Neural cell (in vitro differentiated cells): ENCODE measurements around the gene KIAA0513. TPM values are rescaled to one million over a fixed set of nuclear protein-coding genes. Genes with fewer than 3 reads are reported as not detected.

ENCODE experiments used
- H2AFZ ChIP-seq: fragments of 200-600, 300-800 bp; sonication (generic), shearing (Covaris generic); 2 replicates; pipeline ENCODE4 v1.6.0; 2014; ENCODE audit warnings: low read depth, mild to moderate bottlenecking, antibody characterized with exemption, low read length, moderate library complexity
- H3F3A ChIP-seq: fragments of 200-600 bp; shearing (Covaris generic); 2 replicates; pipeline ENCODE4 v1.6.1; 2016; ENCODE audit warnings: mild to moderate bottlenecking, moderate library complexity, mixed read lengths, antibody characterized with exemption, low read length; ENCODE audit not compliant: insufficient read depth, poor library complexity, severe bottlenecking
- H3K27ac ChIP-seq: fragments of 200-600, 300-800 bp; sonication (generic), shearing (Covaris generic); 2 replicates; pipeline ENCODE4 v1.5.1; 2014; ENCODE audit warnings: mild to moderate bottlenecking, low read length, moderate library complexity
- H3K27me3 ChIP-seq: fragments of 300-800, 200-600 bp; sonication (generic), shearing (Covaris generic); 2 replicates; pipeline ENCODE4 v1.6.0; 2014; ENCODE audit warnings: mild to moderate bottlenecking, low read depth, low read length, moderate library complexity; ENCODE audit not compliant: insufficient read depth
- H3K36me3 ChIP-seq: fragments of 300-800, 200-600 bp; sonication (generic), shearing (Covaris generic); 2 replicates; pipeline ENCODE4 v1.5.1; 2014; ENCODE audit warnings: mild to moderate bottlenecking, antibody characterized with exemption, low read length, moderate library complexity; ENCODE audit not compliant: insufficient read depth
- H3K4me2 ChIP-seq: fragments of 300-800, 200-600 bp; sonication (generic), shearing (Covaris generic); 2 replicates; pipeline ENCODE4 v1.6.0; 2014; ENCODE audit warnings: mild to moderate bottlenecking, low read length
- H3K4me3 ChIP-seq: fragments of 300-800, 200-600 bp; sonication (generic), shearing (Covaris generic); 2 replicates; pipeline ENCODE4 v1.5.1; 2014; ENCODE audit warnings: mild to moderate bottlenecking, low read length, moderate library complexity
- H3K79me2 ChIP-seq: fragments of 200-600 bp; shearing (Covaris generic); replicated peaks from 2 replicates; pipeline ENCODE4 v1.6.0; 2014; ENCODE audit warnings: mild to moderate bottlenecking, low read length, moderate library complexity; ENCODE audit not compliant: insufficient read depth
- H3K9ac ChIP-seq: fragments of 300-800, 200-600 bp; sonication (generic), shearing (Covaris generic); 2 replicates; pipeline ENCODE4 v1.6.1; 2016; ENCODE audit warnings: mild to moderate bottlenecking, low read length, mixed read lengths
- H3K9me2 ChIP-seq: fragments of 200-600 bp; shearing (Covaris generic); 2 replicates; pipeline ENCODE4 v1.6.1; 2016; ENCODE audit warnings: mild to moderate bottlenecking, low read length, mixed read lengths; ENCODE audit not compliant: insufficient read depth
- H3K9me3 ChIP-seq: fragments of 200-600, 300-800 bp; sonication (generic), shearing (Covaris generic); 2 replicates; pipeline ENCODE4 v1.6.1; 2016; ENCODE audit warnings: mild to moderate bottlenecking, mixed run types, low read length, moderate library complexity, mixed read lengths
- H4K20me1 ChIP-seq: fragments of 200-600 bp; shearing (Covaris generic); 2 replicates; pipeline ENCODE4 v1.6.1; 2016; ENCODE audit warnings: mild to moderate bottlenecking, mixed run types; ENCODE audit not compliant: insufficient read depth
- EZH2 ChIP-seq: fragments of 200-600, 300-800 bp; shearing (Covaris generic), sonication (generic); IDR thresholded peaks from 2 replicates; pipeline ENCODE4 v1.6.1; 2014; ENCODE audit warnings: antibody characterized with exemption, low read length, borderline replicate concordance, mild to moderate bottlenecking; ENCODE audit not compliant: insufficient read depth, poor library complexity, severe bottlenecking
- MXI1 ChIP-seq: fragments of 450-650 bp; conservative IDR thresholded peaks from 2 replicates; pipeline ENCODE4 v1.6.1; 2014; ENCODE audit warnings: antibody characterized with exemption, mild to moderate bottlenecking; ENCODE audit not compliant: poor library complexity, severe bottlenecking
- POLR2AphosphoS5 ChIP-seq: IDR thresholded peaks from 2 replicates; pipeline ENCODE4 v1.6.1; 2012
- RAD21 ChIP-seq: fragments of 450-650 bp; conservative IDR thresholded peaks from 2 replicates; pipeline ENCODE4 v1.6.1; 2014; ENCODE audit warnings: antibody characterized with exemption, mild to moderate bottlenecking, moderate library complexity
- TAF1 ChIP-seq: IDR thresholded peaks from 2 replicates; pipeline ENCODE4 v1.6.1; 2012; ENCODE audit warnings: low read depth
- polyA plus RNA-seq: library from polyadenylated mRNA; depleted of rRNA; stranded (reverse); fragments of >200 nt; gene quantifications from 2 replicates; pipeline ENCODE4 v1.2.3, GENCODE V29; 2014
- TF ChIP-seq, protein P1 (sequence below): IDR thresholded peaks from 2 replicates; pipeline ENCODE4 v1.6.1; 2012; ENCODE audit warnings: borderline replicate concordance

Gene KIAA0513
- polyA plus RNA-seq, 1 donor from 2014 or later = 18.9 TPM

DNA sequence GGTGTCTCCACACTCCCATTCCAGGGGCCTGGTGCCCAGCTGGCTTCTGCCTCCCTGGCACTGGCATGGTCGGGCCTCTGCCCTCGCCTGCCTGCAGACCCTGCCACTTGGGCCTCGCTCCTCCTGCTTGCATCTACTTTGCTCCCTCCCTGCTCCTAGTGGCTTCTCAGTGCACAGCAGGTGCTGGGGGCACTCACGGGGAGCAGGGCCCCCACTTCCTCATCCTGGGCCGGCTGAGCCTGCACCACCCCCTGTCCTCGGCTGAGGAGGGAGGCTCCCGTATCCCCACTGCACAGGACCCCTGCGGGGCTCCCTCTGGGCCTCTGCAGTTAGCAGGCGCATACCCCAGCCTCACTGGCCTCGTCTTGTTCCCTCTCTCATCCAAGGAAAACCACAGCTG, 49.4 kb downstream of the KIAA0513 start:
- Histone ChIP-seq H3K9ac (no peak overlapping the region), H3K36me3 (peaks cover 4% of the 10 kb centered on the region), H3F3A (no peaks in the 10 kb centered on the region), H3K9me3 (no peaks in the 10 kb centered on the region), H3K4me2 (no peak overlapping the region), H2AFZ (no peak overlapping the region), H4K20me1 (no peaks in the 10 kb centered on the region), H3K27ac (no peak overlapping the region), H3K4me3 (no peak overlapping the region), H3K79me2 (no peaks in the 10 kb centered on the region), H3K9me2 (no peaks in the 10 kb centered on the region), H3K27me3 (no peaks in the 10 kb centered on the region)
- TF ChIP-seq, protein P1, sequence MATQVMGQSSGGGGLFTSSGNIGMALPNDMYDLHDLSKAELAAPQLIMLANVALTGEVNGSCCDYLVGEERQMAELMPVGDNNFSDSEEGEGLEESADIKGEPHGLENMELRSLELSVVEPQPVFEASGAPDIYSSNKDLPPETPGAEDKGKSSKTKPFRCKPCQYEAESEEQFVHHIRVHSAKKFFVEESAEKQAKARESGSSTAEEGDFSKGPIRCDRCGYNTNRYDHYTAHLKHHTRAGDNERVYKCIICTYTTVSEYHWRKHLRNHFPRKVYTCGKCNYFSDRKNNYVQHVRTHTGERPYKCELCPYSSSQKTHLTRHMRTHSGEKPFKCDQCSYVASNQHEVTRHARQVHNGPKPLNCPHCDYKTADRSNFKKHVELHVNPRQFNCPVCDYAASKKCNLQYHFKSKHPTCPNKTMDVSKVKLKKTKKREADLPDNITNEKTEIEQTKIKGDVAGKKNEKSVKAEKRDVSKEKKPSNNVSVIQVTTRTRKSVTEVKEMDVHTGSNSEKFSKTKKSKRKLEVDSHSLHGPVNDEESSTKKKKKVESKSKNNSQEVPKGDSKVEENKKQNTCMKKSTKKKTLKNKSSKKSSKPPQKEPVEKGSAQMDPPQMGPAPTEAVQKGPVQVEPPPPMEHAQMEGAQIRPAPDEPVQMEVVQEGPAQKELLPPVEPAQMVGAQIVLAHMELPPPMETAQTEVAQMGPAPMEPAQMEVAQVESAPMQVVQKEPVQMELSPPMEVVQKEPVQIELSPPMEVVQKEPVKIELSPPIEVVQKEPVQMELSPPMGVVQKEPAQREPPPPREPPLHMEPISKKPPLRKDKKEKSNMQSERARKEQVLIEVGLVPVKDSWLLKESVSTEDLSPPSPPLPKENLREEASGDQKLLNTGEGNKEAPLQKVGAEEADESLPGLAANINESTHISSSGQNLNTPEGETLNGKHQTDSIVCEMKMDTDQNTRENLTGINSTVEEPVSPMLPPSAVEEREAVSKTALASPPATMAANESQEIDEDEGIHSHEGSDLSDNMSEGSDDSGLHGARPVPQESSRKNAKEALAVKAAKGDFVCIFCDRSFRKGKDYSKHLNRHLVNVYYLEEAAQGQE = no peak

DNA sequence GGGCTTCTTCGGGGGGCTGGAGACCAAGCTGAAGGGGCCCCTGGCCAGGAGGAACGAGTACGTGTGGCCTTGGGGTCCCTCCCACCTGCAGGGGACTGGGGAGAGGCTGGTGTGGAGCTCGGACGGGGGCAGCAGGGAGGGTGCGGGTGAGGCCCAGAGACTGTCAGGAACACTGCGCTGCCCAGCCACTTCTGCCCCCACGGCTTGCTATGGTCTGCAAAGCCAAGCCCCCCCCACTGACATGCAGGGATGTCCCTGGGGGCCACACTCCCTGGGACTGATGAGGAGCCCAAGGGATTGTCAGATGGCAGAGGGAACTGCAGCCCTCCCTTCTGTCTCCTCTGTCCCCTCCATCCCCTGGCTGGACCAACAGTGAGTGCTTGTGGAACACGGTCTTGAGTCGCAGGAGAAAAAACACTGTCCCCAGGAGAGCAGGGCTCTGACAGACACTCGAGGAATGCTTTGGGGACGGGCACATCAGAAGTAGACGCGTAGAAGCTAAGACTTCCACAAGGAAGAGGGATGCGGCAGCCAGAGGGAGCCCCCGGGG, 50.1 kb downstream of the KIAA0513 start:
- Histone ChIP-seq H3K27ac (no peak overlapping the region), H3K27me3 (no peaks in the 10 kb centered on the region), H3K36me3 (peaks cover 4% of the 10 kb centered on the region), H3K4me2 (no peak overlapping the region), H3F3A (no peaks in the 10 kb centered on the region), H2AFZ (no peak overlapping the region), H3K79me2 (no peaks in the 10 kb centered on the region), H3K9me3 (no peaks in the 10 kb centered on the region), H4K20me1 (no peaks in the 10 kb centered on the region), H3K9ac (no peak overlapping the region), H3K9me2 (no peaks in the 10 kb centered on the region), H3K4me3 (no peak overlapping the region)
- TF ChIP-seq POLR2AphosphoS5 = no peak
- no peak for TF ChIP-seq RAD21
- TF ChIP-seq EZH2 = no peak
- no peak for TF ChIP-seq TAF1

DNA sequence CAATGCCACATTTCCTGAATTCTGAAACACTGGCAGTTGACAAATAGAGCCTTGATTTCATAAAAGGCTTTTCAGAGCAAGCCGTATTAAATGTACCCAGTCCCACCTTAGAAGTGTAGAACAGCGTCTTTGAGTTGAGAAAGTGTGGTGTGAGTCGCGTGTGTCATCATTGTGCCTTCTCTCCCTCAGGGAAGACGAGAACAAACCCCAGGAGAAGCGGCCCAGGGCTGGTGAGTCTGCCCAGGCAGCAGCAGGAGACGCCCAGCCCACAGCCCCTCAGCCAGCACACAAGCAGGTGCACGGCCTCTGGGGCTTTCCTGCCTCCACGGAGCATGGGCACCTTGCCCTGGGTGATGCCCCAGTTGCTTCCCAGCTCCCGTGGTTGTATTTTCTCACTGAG, 50.6 kb downstream of the KIAA0513 start:
- H3F3A ChIP-seq = no peaks in the 10 kb centered on the region
- no peak overlapping the region for H3K9ac ChIP-seq
- peaks cover 4% of the 10 kb centered on the region for H3K36me3 ChIP-seq
- no peak overlapping the region for H3K27ac ChIP-seq
- H3K4me3 ChIP-seq = no peak overlapping the region
- no peaks in the 10 kb centered on the region for H3K27me3 ChIP-seq
- no peak for TF ChIP-seq EZH2
- TF ChIP-seq, protein P1 = no peak
- no peak for TF ChIP-seq MXI1
- no peak for TF ChIP-seq RAD21
- TF ChIP-seq TAF1 = no peak
- H3K79me2 ChIP-seq = no peaks in the 10 kb centered on the region
- H3K9me2 ChIP-seq = no peaks in the 10 kb centered on the region
- H3K9me3 ChIP-seq = no peaks in the 10 kb centered on the region
- H3K4me2 ChIP-seq = no peak overlapping the region
- no peaks in the 10 kb centered on the region for H4K20me1 ChIP-seq
- H2AFZ ChIP-seq = no peak overlapping the region
